CD14-positive monocyte (primary cell): Measurements from ENCODE around the gene APP. TPM values are rescaled to one million over a fixed set of nuclear protein-coding genes. Genes with fewer than 3 reads are reported as not detected.

Source experiments
- DNase-seq, 3 donors: peaks; one replicate each; pipeline ENCODE4 v3.0.0-alpha.2; 2011 to 2022
- H2AFZ ChIP-seq: 2 replicates; pipeline ENCODE4 v1.6.0; 2012; ENCODE audit warnings: mild to moderate bottlenecking, low read depth, low read length, inconsistent platforms; ENCODE audit not compliant: insufficient read depth, poor library complexity, severe bottlenecking
- H3K27ac ChIP-seq, 2 donors: 1 replicate in 1 of 2; 2 replicates in 1 of 2; pipeline ENCODE4 v1.5.1; 2012 to 2013; ENCODE audit warnings: low read length in 2 of 2, control low read depth in 1 of 2, inconsistent platforms in 1 of 2, low read depth in 1 of 2, mild to moderate bottlenecking in 1 of 2
- H3K27me3 ChIP-seq, 2 donors: one replicate each; pipeline versions ENCODE4 v1.6.0 to v1.6.1; 2011 to 2013; ENCODE audit warnings: low read length in 2 of 2; ENCODE audit not compliant: control insufficient read depth in 2 of 2, insufficient read depth in 2 of 2
- H3K36me3 ChIP-seq, 2 donors: replicated peaks in 1 of 2; 1 replicate in 1 of 2; 2 replicates in 1 of 2; pipeline versions ENCODE4 v1.5.1 to v1.6.1; 2012 to 2013; ENCODE audit warnings: low read length in 2 of 2, control low read depth in 1 of 2, inconsistent platforms in 1 of 2, mild to moderate bottlenecking in 1 of 2; ENCODE audit not compliant: insufficient read depth in 2 of 2, control insufficient read depth in 1 of 2
- H3K4me1 ChIP-seq, 2 donors: 1 replicate in 1 of 2; 2 replicates in 1 of 2; pipeline versions ENCODE4 v1.5.1 to v1.6.1; 2012 to 2013; ENCODE audit warnings: low read length in 2 of 2, control low read depth in 1 of 2, inconsistent platforms in 1 of 2, mild to moderate bottlenecking in 1 of 2, moderate library complexity in 1 of 2; ENCODE audit not compliant: insufficient read depth in 2 of 2, control insufficient read depth in 1 of 2
- H3K4me2 ChIP-seq: replicated peaks from 2 replicates; pipeline ENCODE3; 2012; ENCODE audit warnings: low read length, moderate library complexity, mild to moderate bottlenecking; ENCODE audit not compliant: poor library complexity, severe bottlenecking; ENCODE audit errors: extremely low read depth
- H3K4me3 ChIP-seq, 3 experiments: fragments of 200-600 bp in 1 of 3; sonication (generic) in 1 of 3; replicated peaks in 1 of 3; 1 replicate in 2 of 3; 2 replicates in 1 of 3; pipeline ENCODE4 v1.5.1; 2011 to 2013; ENCODE audit warnings: low read length in 3 of 3, mild to moderate bottlenecking in 3 of 3, control low read depth in 2 of 3, low read depth in 2 of 3, inconsistent platforms in 1 of 3, moderate library complexity in 1 of 3
- H3K79me2 ChIP-seq: 2 replicates; pipeline ENCODE4 v1.6.0; 2012; ENCODE audit warnings: mild to moderate bottlenecking, control low read depth, inconsistent platforms, low read length, moderate library complexity; ENCODE audit not compliant: insufficient read depth
- H3K9ac ChIP-seq: 2 replicates; pipeline ENCODE4 v1.6.0; 2017; ENCODE audit warnings: low read length, mild to moderate bottlenecking; ENCODE audit not compliant: insufficient read depth, poor library complexity, severe bottlenecking
- H3K9me3 ChIP-seq, 2 donors: replicated peaks in 1 of 2; 1 replicate in 1 of 2; 2 replicates in 1 of 2; pipeline versions ENCODE4 v1.5.1 to v1.6.1; 2012 to 2013; ENCODE audit warnings: low read length in 2 of 2, control low read depth in 1 of 2; ENCODE audit not compliant: control insufficient read depth in 1 of 2, insufficient read depth in 1 of 2
- H4K20me1 ChIP-seq: 2 replicates; pipeline ENCODE4 v1.6.0; 2012; ENCODE audit warnings: mild to moderate bottlenecking, low read length, control low read depth, moderate library complexity; ENCODE audit not compliant: insufficient read depth
- H3K27ac Mint-ChIP-seq, 7 donors: one replicate each; pipeline ENCODE4 v1.8.0; 2020; ENCODE audit warnings: mild to moderate bottlenecking in 7 of 7, mixed read lengths in 7 of 7, moderate library complexity in 6 of 7, inconsistent platforms in 2 of 7
- H3K27me3 Mint-ChIP-seq, 3 donors: one replicate each; pipeline ENCODE4 v1.8.0; 2021 to 2022; ENCODE audit warnings: low read depth in 3 of 3, mild to moderate bottlenecking in 3 of 3, mixed read lengths in 3 of 3, moderate library complexity in 3 of 3, inconsistent platforms in 1 of 3
- H3K36me3 Mint-ChIP-seq, 2 donors: one replicate each; pipeline ENCODE4 v1.8.0; 2020; ENCODE audit warnings: mixed read lengths in 2 of 2, inconsistent platforms in 1 of 2, mild to moderate bottlenecking in 1 of 2
- H3K4me1 Mint-ChIP-seq: one replicate; pipeline ENCODE4 v1.8.0; 2020; ENCODE audit warnings: mild to moderate bottlenecking, mixed read lengths
- H3K4me3 Mint-ChIP-seq, 2 donors: one replicate each; pipeline ENCODE4 v1.8.0; 2020; ENCODE audit warnings: mild to moderate bottlenecking in 2 of 2, mixed read lengths in 2 of 2, moderate library complexity in 1 of 2
- H3K9me3 Mint-ChIP-seq, 7 donors: one replicate each; pipeline ENCODE4 v1.8.0; 2020 to 2022; ENCODE audit warnings: mixed read lengths in 7 of 7, mild to moderate bottlenecking in 6 of 7, moderate library complexity in 6 of 7, inconsistent platforms in 2 of 7
- CTCF ChIP-seq: fragments of 200-600 bp; IDR thresholded peaks from one replicate; pipeline ENCODE4 v1.8.0; 2022; ENCODE audit warnings: antibody characterized with exemption, mild to moderate bottlenecking
- WGBS: methylation state at CpG from one replicate; pipeline ENCODE4 v1.1.5; 2013; ENCODE audit warnings: missing lambda C conversion rate; ENCODE audit not compliant: insufficient coverage; 5-methylcytosine and 5-hydroxymethylcytosine counted together
- intact Hi-C, 2 donors: fragments of 100-400 bp; cut with micrococcal nuclease; formaldehyde crosslinking; loops; one replicate each; pipeline versions ENCODE4 v1.15.0 to v1.15.1; 2023
- polyA plus RNA-seq, 3 donors: library from polyadenylated mRNA; depleted of rRNA in 1 of 3; unstranded in 2 of 3; stranded (reverse) in 1 of 3; fragments of 300-500 nt in 2 of 3; fragments of >200 nt in 1 of 3; fragmentation: Illumina TruSeq in 2 of 3; gene quantifications; 1 replicate in 2 of 3; 2 replicates in 1 of 3; pipeline ENCODE4 v1.2.3, GENCODE V29; 2012 to 2021

Gene APP
- polyA plus RNA-seq, 3 donors: 28.0 to 118 (median 35.1) TPM

GRCh38 chr21:25967901-25968438 lies 202.6 kb downstream of the APP start:
- peak overlapping the region; percentile 70 to 91 (median 86) for H3K27ac Mint-ChIP-seq
- peak overlapping the region in 1 of 3 experiments; percentile 60 for H3K4me3 ChIP-seq
- no peaks in the 10 kb centered on the region for H3K27me3 Mint-ChIP-seq
- H2AFZ ChIP-seq: no peak overlapping the region
- H3K79me2 ChIP-seq: peaks cover 6% of the 10 kb centered on the region
- no peaks in the 10 kb centered on the region for H3K9me3 ChIP-seq
- H3K36me3 ChIP-seq: peaks cover 2 to 17% of the 10 kb centered on the region in 2 donors
- H4K20me1 ChIP-seq: no peaks in the 10 kb centered on the region
- H3K9ac ChIP-seq: no peak overlapping the region
- H3K27ac ChIP-seq: peak overlapping the region; percentile 73 to 93
- H3K27me3 ChIP-seq: no peaks in the 10 kb centered on the region
- peak overlapping the region; percentile 68 for H3K4me2 ChIP-seq
- H3K36me3 Mint-ChIP-seq: peaks cover 22 to 34% of the 10 kb centered on the region in 2 donors
- peaks cover 62 to 68% of the 10 kb centered on the region in 2 donors for H3K4me1 ChIP-seq
- H3K4me3 Mint-ChIP-seq: peak overlapping the region in 1 of 2 donors; percentile 59
- TF ChIP-seq CTCF: no peak
- H3K4me1 Mint-ChIP-seq: peaks cover 58% of the 10 kb centered on the region
- no CpG with 5 or more reads among the region's 4 CpGs for WGBS
- peaks cover 0 to 3% (median 0%) of the 10 kb centered on the region in 7 donors for H3K9me3 Mint-ChIP-seq
- intact Hi-C loops: loop anchor here in 1 of 2 donors (5.0 kb wide), 1 partner anchor 199 kb away; no protein-coding TSS in a partner anchor
- DNase-seq: peak; percentile 12 to 25 (median 21)

- H2AFZ ChIP-seq: peak overlapping the region; percentile 17
- peak overlapping the region; percentile 73 to 93 for H3K27ac ChIP-seq
- intact Hi-C loops: loop anchor here in 1 of 2 donors (5.0 kb wide), 1 partner anchor 200 kb away; no protein-coding TSS in a partner anchor
- Mint-ChIP-seq H3K27ac (peak overlapping the region; percentile 80 to 91 (median 86)), H3K4me3 (peak overlapping the region in 1 of 2 donors; percentile 59), H3K27me3 (no peaks in the 10 kb centered on the region), H3K9me3 (peaks cover 0 to 2% (median 0%) of the 10 kb centered on the region in 7 donors), H3K36me3 (peaks cover 18 to 29% of the 10 kb centered on the region in 2 donors), H3K4me1 (peaks cover 58% of the 10 kb centered on the region)
- H3K4me1 ChIP-seq: peaks cover 62 to 68% of the 10 kb centered on the region in 2 donors
- DNase-seq: peak; percentile 79 to 91 (median 87)
- peak overlapping the region; percentile 68 for H3K4me2 ChIP-seq
- peaks cover 6% of the 10 kb centered on the region for H3K79me2 ChIP-seq
- 0% methylated on average over 1 of the region's 4 CpGs for WGBS
- H3K4me3 ChIP-seq: peak overlapping the region in 1 of 3 experiments; percentile 60
- no peaks in the 10 kb centered on the region for H3K9me3 ChIP-seq
- peaks cover 2 to 11% of the 10 kb centered on the region in 2 donors for H3K36me3 ChIP-seq
- no peak for TF ChIP-seq CTCF
- H3K9ac ChIP-seq: peak overlapping the region; percentile 49
- H4K20me1 ChIP-seq: no peaks in the 10 kb centered on the region
- no peaks in the 10 kb centered on the region for H3K27me3 ChIP-seq
Measured at GRCh38 chr21:25967181-25967900, 203.2 kb downstream of the APP start.
